ENCODE results near the gene PRAC2. TPM values are rescaled to one million over a fixed set of nuclear protein-coding genes. Genes with fewer than 3 reads are reported as not detected.

The PRAC2 gene
- total RNA-seq, 1 experiment from 2014 or later, result not detected

DNA sequence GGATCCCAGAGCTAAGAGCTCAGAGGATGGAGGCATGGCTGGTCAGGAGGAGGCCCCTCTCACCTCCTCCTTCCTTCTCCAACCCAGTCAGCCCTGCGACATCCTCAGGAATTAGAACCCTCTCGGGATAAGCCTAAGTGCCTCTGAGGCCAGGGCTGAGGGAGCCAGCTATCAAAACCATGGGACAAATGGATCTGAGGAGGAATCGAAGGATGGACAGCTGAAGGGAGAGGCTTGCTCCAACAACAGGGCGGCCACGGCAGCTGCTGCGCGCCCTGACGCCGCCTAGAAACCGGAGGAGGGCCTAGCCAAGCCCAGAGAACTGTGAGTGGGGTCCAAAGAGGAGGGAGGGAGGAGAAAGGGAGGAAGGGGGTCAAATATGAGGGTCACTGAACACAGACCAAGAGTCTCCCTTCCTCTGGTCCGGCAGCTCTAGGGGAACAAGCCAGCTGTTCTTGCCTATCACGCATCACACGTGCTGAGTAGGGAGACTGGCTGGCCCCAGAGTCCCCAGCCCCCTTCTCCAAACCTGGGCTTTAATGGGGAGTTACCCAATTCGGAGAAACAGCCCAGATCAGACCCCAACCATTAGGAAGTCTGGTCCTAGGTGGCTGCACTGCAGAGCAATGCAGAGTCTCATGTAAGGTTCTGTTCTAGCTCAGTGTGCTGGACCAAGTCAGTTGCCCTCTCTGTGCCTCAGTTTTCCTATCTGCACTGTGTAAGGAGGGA lies 11.5 kb downstream of the PRAC2 start:
- ATAC-seq, result no peak
- BruUV-seq (replicated peaks), result no TSS peak
- Histone ChIP-seq H3K4me3 (ENCODE audit: low read depth in 2 of 2, low read length in 2 of 2) (no peak overlapping the region), H3K36me3 (ENCODE audit: control insufficient read depth, insufficient read depth, low read length) (no peaks in the 10 kb centered on the region), H3K27ac (ENCODE audit: low read length) (no peak overlapping the region), H3K27me3 (ENCODE audit: control insufficient read depth, insufficient read depth, low read length) (no peaks in the 10 kb centered on the region; the same call in 1 of the 2 replicates), H3K4me1 (ENCODE audit: control insufficient read depth, insufficient read depth, low read length) (peaks cover 2% of the 10 kb centered on the region; the same call in 1 of the 2 replicates), H3K9me3 (ENCODE audit: control insufficient read depth, insufficient read depth, low read depth, low read length) (no peaks in the 10 kb centered on the region)
- DNase-seq (ENCODE audit: low read depth, low spot score), result no peak
- intact Hi-C loops (cut with micrococcal nuclease; ENCODE audit: unreplicated experiment), result no loop called here
- TF ChIP-seq, protein P1, sequence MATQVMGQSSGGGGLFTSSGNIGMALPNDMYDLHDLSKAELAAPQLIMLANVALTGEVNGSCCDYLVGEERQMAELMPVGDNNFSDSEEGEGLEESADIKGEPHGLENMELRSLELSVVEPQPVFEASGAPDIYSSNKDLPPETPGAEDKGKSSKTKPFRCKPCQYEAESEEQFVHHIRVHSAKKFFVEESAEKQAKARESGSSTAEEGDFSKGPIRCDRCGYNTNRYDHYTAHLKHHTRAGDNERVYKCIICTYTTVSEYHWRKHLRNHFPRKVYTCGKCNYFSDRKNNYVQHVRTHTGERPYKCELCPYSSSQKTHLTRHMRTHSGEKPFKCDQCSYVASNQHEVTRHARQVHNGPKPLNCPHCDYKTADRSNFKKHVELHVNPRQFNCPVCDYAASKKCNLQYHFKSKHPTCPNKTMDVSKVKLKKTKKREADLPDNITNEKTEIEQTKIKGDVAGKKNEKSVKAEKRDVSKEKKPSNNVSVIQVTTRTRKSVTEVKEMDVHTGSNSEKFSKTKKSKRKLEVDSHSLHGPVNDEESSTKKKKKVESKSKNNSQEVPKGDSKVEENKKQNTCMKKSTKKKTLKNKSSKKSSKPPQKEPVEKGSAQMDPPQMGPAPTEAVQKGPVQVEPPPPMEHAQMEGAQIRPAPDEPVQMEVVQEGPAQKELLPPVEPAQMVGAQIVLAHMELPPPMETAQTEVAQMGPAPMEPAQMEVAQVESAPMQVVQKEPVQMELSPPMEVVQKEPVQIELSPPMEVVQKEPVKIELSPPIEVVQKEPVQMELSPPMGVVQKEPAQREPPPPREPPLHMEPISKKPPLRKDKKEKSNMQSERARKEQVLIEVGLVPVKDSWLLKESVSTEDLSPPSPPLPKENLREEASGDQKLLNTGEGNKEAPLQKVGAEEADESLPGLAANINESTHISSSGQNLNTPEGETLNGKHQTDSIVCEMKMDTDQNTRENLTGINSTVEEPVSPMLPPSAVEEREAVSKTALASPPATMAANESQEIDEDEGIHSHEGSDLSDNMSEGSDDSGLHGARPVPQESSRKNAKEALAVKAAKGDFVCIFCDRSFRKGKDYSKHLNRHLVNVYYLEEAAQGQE (IDR thresholded peaks at IDR 0.05; ENCODE audit: insufficient read depth in 1 of 2, low read depth in 2 of 2, low read length in 1 of 2), result no peak
- TF ChIP-seq, protein P2, sequence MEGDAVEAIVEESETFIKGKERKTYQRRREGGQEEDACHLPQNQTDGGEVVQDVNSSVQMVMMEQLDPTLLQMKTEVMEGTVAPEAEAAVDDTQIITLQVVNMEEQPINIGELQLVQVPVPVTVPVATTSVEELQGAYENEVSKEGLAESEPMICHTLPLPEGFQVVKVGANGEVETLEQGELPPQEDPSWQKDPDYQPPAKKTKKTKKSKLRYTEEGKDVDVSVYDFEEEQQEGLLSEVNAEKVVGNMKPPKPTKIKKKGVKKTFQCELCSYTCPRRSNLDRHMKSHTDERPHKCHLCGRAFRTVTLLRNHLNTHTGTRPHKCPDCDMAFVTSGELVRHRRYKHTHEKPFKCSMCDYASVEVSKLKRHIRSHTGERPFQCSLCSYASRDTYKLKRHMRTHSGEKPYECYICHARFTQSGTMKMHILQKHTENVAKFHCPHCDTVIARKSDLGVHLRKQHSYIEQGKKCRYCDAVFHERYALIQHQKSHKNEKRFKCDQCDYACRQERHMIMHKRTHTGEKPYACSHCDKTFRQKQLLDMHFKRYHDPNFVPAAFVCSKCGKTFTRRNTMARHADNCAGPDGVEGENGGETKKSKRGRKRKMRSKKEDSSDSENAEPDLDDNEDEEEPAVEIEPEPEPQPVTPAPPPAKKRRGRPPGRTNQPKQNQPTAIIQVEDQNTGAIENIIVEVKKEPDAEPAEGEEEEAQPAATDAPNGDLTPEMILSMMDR (IDR thresholded peaks at IDR 0.05), result no peak
- no peak for TF ChIP-seq TCF7L2 (IDR thresholded peaks at IDR 0.05; ENCODE audit: low read depth, low read length)
- TF ChIP-seq SIN3A (IDR thresholded peaks at IDR 0.05; ENCODE audit: borderline replicate concordance, insufficient read depth, low read depth, low read length), result no peak
- no peak for TF ChIP-seq POLR2AphosphoS5 (IDR thresholded peaks at IDR 0.05; ENCODE audit: low read depth, low read length)
- POLR2A ChIA-PET, result interaction anchor here (0.6 to 0.7 kb wide), 2 partner anchors 33 to 260 kb away, joined by 3 to 7 read pairs; no protein-coding TSS in a partner anchor
- in situ Hi-C loops (cut with HindIII; ENCODE audit: low pct_unique_long_range_greater_than_20kb, low sequenced_read_pairs), result loop anchor here (5.0 to 10.0 kb wide), 2 partner anchors 68 to 170 kb away; partner anchors contain the start of gene UBE2Z
- CTCF ChIA-PET, result interaction anchor here (0.8 to 1.6 kb wide), 4 partner anchors 9 to 150 kb away, joined by 4 to 5 read pairs (median 4); no protein-coding TSS in a partner anchor

DNA sequence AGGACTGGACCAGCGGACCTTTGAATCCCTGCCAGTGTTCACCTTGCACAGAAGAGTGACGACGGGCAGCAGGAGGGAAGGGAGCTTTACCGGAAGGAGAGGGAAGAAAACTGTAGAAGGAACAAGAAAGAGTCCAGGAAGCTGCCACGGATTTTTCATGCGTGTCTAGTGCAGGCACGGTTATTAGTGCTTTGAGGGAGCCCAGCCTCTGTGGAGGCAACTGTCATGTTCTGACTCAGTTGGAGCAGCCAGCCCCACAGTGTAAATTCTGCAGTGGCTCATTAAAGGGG lies 12.0 kb downstream of the PRAC2 start:
- BruUV-seq (replicated peaks), result no TSS peak
- Histone ChIP-seq H3K9me3 (ENCODE audit: control insufficient read depth, insufficient read depth, low read depth, low read length) (no peaks in the 10 kb centered on the region), H3K4me1 (ENCODE audit: control insufficient read depth, insufficient read depth, low read length) (no peaks in the 10 kb centered on the region), H3K4me3 (ENCODE audit: low read depth in 2 of 2, low read length in 2 of 2) (no peak overlapping the region), H3K27me3 (ENCODE audit: control insufficient read depth, insufficient read depth, low read length) (no peaks in the 10 kb centered on the region; the same call in 1 of the 2 replicates), H3K27ac (ENCODE audit: low read length) (no peak overlapping the region), H3K36me3 (ENCODE audit: control insufficient read depth, insufficient read depth, low read length) (no peaks in the 10 kb centered on the region)
- intact Hi-C loops (cut with micrococcal nuclease; ENCODE audit: unreplicated experiment) (no loop called here), in situ Hi-C loops (cut with HindIII; ENCODE audit: low pct_unique_long_range_greater_than_20kb, low sequenced_read_pairs) (loop anchor here (5.0 to 10.0 kb wide), 2 partner anchors 67 to 170 kb away; partner anchors contain the start of gene UBE2Z)
- CTCF ChIA-PET, result interaction anchor here (1.5 to 1.6 kb wide), 2 partner anchors 10 to 11 kb away, joined by 4 to 5 read pairs; no protein-coding TSS in a partner anchor
- POLR2A ChIA-PET, result interaction anchor here (0.6 kb wide), 2 partner anchors 79 to 260 kb away, joined by 3 read pairs; no protein-coding TSS in a partner anchor
- DNase-seq (ENCODE audit: low read depth, low spot score) (no peak), ATAC-seq (no peak)
- TF ChIP-seq, protein P1 (IDR thresholded peaks at IDR 0.05; ENCODE audit: insufficient read depth in 1 of 2, low read depth in 2 of 2, low read length in 1 of 2), result no peak
- TF ChIP-seq, protein P2 (IDR thresholded peaks at IDR 0.05), result no peak
- TF ChIP-seq POLR2AphosphoS5 (IDR thresholded peaks at IDR 0.05; ENCODE audit: low read depth, low read length), result no peak
- TF ChIP-seq SIN3A (IDR thresholded peaks at IDR 0.05; ENCODE audit: borderline replicate concordance, insufficient read depth, low read depth, low read length), result no peak
- TF ChIP-seq TCF7L2 (IDR thresholded peaks at IDR 0.05; ENCODE audit: low read depth, low read length), result no peak
